GM12892 (cell line): Measurements from ENCODE around the gene CDKL5.

ENCODE experiments used
- POLR2A ChIP-seq: IDR thresholded peaks from 2 replicates; pipeline ENCODE4 v1.6.1; 2011; ENCODE audit warnings: low read depth, low read length, control low read depth
- POLR2AphosphoS5 ChIP-seq: IDR thresholded peaks from 2 replicates; pipeline ENCODE4 v1.6.1; 2011; ENCODE audit warnings: low read depth, low read length, control low read depth
- TAF1 ChIP-seq: IDR thresholded peaks from 2 replicates; pipeline ENCODE4 v1.6.1; 2011; ENCODE audit warnings: low read depth, mild to moderate bottlenecking, control low read depth, low read length, borderline replicate concordance

DNA sequence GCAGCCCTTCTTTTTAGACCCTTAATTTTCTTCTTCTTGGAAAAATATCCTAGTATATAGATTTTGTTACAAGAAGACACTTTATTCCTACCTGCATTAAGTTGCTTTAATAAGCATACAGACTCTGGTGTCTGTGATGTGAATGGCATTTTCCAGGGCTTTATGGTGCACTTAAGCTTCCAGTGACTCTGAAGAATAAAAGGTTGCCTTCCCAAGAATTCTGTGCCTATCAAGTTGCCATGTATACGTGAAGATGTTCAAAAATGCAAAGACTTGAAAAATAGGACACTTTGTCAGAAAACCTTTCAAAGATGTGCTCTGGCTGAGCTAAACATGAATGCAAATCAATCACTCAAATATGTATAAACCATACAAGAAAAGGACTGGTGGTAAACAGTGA is 135.6 kb downstream of the CDKL5 start:
- TF ChIP-seq POLR2A (no peak), TAF1 (no peak), POLR2AphosphoS5 (no peak)
